ENCODE data around the gene SLC26A5.

SLC26A5 gene

DNA sequence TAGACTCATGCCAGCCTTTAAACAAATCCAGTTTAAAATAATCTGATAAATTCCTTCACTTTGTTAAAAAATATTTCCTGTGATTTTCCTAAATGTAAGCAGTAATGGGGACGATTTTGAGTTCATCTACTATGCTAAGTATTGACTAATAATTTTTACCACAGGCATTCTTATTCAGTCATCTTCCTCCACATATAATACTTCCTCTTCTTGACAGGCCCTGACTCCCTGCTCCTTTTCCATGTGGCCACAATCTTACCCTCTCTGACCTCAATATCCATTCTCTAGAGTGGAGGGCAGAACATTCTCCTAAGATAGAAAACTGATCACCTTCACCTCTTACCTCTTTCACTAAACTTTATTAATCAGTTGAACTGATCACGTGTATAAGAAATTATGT lies 109.2 kb downstream of the SLC26A5 start:
- no peak overlapping the region for H3K4me3 ChIP-seq (ENCODE audit: low read length)
- no peak for DNase-seq (ENCODE audit: low read depth)
- TF ChIP-seq, protein P1, sequence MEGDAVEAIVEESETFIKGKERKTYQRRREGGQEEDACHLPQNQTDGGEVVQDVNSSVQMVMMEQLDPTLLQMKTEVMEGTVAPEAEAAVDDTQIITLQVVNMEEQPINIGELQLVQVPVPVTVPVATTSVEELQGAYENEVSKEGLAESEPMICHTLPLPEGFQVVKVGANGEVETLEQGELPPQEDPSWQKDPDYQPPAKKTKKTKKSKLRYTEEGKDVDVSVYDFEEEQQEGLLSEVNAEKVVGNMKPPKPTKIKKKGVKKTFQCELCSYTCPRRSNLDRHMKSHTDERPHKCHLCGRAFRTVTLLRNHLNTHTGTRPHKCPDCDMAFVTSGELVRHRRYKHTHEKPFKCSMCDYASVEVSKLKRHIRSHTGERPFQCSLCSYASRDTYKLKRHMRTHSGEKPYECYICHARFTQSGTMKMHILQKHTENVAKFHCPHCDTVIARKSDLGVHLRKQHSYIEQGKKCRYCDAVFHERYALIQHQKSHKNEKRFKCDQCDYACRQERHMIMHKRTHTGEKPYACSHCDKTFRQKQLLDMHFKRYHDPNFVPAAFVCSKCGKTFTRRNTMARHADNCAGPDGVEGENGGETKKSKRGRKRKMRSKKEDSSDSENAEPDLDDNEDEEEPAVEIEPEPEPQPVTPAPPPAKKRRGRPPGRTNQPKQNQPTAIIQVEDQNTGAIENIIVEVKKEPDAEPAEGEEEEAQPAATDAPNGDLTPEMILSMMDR (IDR thresholded peaks at IDR 0.05; ENCODE audit: insufficient read depth, low read depth, low read length, missing control alignments) = no peak

DNA sequence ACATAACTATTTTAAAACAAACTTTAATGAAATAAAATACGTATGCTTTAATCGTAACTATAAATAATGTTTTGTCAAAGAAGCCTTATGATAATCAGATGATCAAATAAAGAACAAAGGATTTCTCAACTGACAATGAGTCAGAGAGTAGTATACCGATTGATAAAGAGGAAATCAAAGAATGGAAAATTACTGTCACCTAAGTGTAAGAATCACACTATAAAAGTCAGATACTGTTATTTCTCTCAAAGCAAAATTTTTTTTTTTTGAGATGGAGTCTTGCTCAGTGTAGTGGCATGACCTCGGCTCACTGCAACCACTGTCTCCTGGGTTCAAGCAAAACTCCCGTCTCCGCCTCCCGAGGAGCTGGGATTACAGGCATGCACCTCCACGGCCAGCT lies 120.3 kb downstream of the SLC26A5 start:
- no peak for DNase-seq (ENCODE audit: low read depth)
- TF ChIP-seq, protein P1 (IDR thresholded peaks at IDR 0.05; ENCODE audit: insufficient read depth, low read depth, low read length, missing control alignments) = no peak
- H3K4me3 ChIP-seq (ENCODE audit: low read length) = no peak overlapping the region
